ENCODE measurements around the gene NCOA1.

The NCOA1 gene

GRCh38 chr2:24490181-24490689 lies 819 bp upstream of the NCOA1 start:
- H3K27me3 ChIP-seq (ENCODE audit: control insufficient read depth in 3 of 3, insufficient read depth in 3 of 3, low read depth in 1 of 3, low read length in 3 of 3): no peaks in the 10 kb centered on the region
- H3K18ac ChIP-seq (ENCODE audit: low read length): no peak overlapping the region
- H3K36me3 ChIP-seq (replicated peaks in 1 of 2; ENCODE audit: control insufficient read depth in 2 of 2, insufficient read depth in 2 of 2, low read length in 2 of 2): no peaks in the 10 kb centered on the region
- no peak overlapping the region for H2BK12ac ChIP-seq (ENCODE audit: low read length)
- H3K4me1 ChIP-seq (ENCODE audit: control insufficient read depth in 2 of 2, insufficient read depth in 1 of 2, low read depth in 1 of 2, low read length in 2 of 2): peaks cover 11 to 13% of the 10 kb centered on the region in 2 donors
- peak overlapping the region; percentile 55 for H3K4me2 ChIP-seq (ENCODE audit: insufficient read depth, low read length, poor library complexity, severe bottlenecking)
- H2BK15ac ChIP-seq (ENCODE audit: low read length): no peak overlapping the region
- H2AK5ac ChIP-seq (ENCODE audit: low read depth, low read length): no peak overlapping the region
- no peak overlapping the region for H3K14ac ChIP-seq (ENCODE audit: low read length)
- peak overlapping the region; percentile 82 to 87 for H3K4me3 ChIP-seq (ENCODE audit: low read length in 2 of 2)
- peak overlapping the region; percentile 97 for H3K27ac ChIP-seq (replicated peaks; ENCODE audit: low read length)
- H3K4ac ChIP-seq (ENCODE audit: low read length): no peak overlapping the region
- no CpG with 5 or more reads among the region's 12 CpGs for WGBS, 2 donors (ENCODE audit: extremely low coverage in 2 of 2, insufficient read length in 2 of 2, insufficient replicate concordance in 1 of 2)
- peaks cover 2% of the 10 kb centered on the region for H3K79me1 ChIP-seq (ENCODE audit: low read depth, low read length)
- H4K91ac ChIP-seq (ENCODE audit: low read depth, low read length, poor library complexity): no peak overlapping the region
- no peak overlapping the region for H3K9ac ChIP-seq (ENCODE audit: low read depth, low read length, poor library complexity)
- no peaks in the 10 kb centered on the region for H3K9me3 ChIP-seq (replicated peaks in 1 of 2; ENCODE audit: control insufficient read depth in 2 of 2, insufficient read depth in 1 of 2, low read depth in 1 of 2, low read length in 2 of 2)
- H2AFZ ChIP-seq (ENCODE audit: low read length): peak overlapping the region; percentile 94
- no peak overlapping the region for H2BK120ac ChIP-seq (ENCODE audit: low read depth, low read length)
- no peak overlapping the region for H3K23ac ChIP-seq (ENCODE audit: low read depth, low read length, poor library complexity)
- no peak overlapping the region for H4K8ac ChIP-seq (ENCODE audit: low read depth, low read length)
- no peak overlapping the region for H2BK5ac ChIP-seq (ENCODE audit: low read length)
- DNase-seq (ENCODE audit: low spot score): peak; percentile 20

GRCh38 chr2:24491542-24492420 lies 727 bp downstream of the NCOA1 start:
- Histone ChIP-seq H4K8ac (ENCODE audit: low read depth, low read length) (no peak overlapping the region), H3K4me2 (ENCODE audit: insufficient read depth, low read length, poor library complexity, severe bottlenecking) (peak overlapping the region; percentile 92), H3K9ac (ENCODE audit: low read depth, low read length, poor library complexity) (peak overlapping the region; percentile 73), H3K14ac (ENCODE audit: low read length) (no peak overlapping the region), H4K91ac (ENCODE audit: low read depth, low read length, poor library complexity) (no peak overlapping the region), H3K23ac (ENCODE audit: low read depth, low read length, poor library complexity) (peak overlapping the region; percentile 94), H2BK15ac (ENCODE audit: low read length) (no peak overlapping the region), H3K18ac (ENCODE audit: low read length) (peak overlapping the region; percentile 100), H2AK5ac (ENCODE audit: low read depth, low read length) (no peak overlapping the region), H2BK12ac (ENCODE audit: low read length) (no peak overlapping the region), H3K27ac (replicated peaks; ENCODE audit: low read length) (peak overlapping the region; percentile 97), H3K4me1 (ENCODE audit: control insufficient read depth in 2 of 2, insufficient read depth in 1 of 2, low read depth in 1 of 2, low read length in 2 of 2) (peaks cover 11 to 13% of the 10 kb centered on the region in 2 donors), H3K4ac (ENCODE audit: low read length) (no peak overlapping the region), H3K27me3 (ENCODE audit: control insufficient read depth in 3 of 3, insufficient read depth in 3 of 3, low read depth in 1 of 3, low read length in 3 of 3) (no peaks in the 10 kb centered on the region), H2BK120ac (ENCODE audit: low read depth, low read length) (peak overlapping the region; percentile 63), H3K4me3 (ENCODE audit: low read length in 2 of 2) (peak overlapping the region; percentile 87 to 97), H3K36me3 (replicated peaks in 1 of 2; ENCODE audit: control insufficient read depth in 2 of 2, insufficient read depth in 2 of 2, low read length in 2 of 2) (no peaks in the 10 kb centered on the region), H2BK5ac (ENCODE audit: low read length) (peak overlapping the region; percentile 93), H3K79me1 (ENCODE audit: low read depth, low read length) (peaks cover 2% of the 10 kb centered on the region), H3K9me3 (replicated peaks in 1 of 2; ENCODE audit: control insufficient read depth in 2 of 2, insufficient read depth in 1 of 2, low read depth in 1 of 2, low read length in 2 of 2) (no peaks in the 10 kb centered on the region), H2AFZ (ENCODE audit: low read length) (peak overlapping the region; percentile 94)
- DNase-seq (ENCODE audit: low spot score): peak; percentile 46
- no CpG with 5 or more reads among the region's 100 CpGs for WGBS, 2 donors (ENCODE audit: extremely low coverage in 2 of 2, insufficient read length in 2 of 2, insufficient replicate concordance in 1 of 2)

- no CpG with 5 or more reads among the region's 16 CpGs for WGBS, 2 donors (ENCODE audit: extremely low coverage in 2 of 2, insufficient read length in 2 of 2, insufficient replicate concordance in 1 of 2)
- H3K36me3 ChIP-seq (replicated peaks in 1 of 2; ENCODE audit: control insufficient read depth in 2 of 2, insufficient read depth in 2 of 2, low read length in 2 of 2): no peaks in the 10 kb centered on the region
- no peak overlapping the region for H2BK120ac ChIP-seq (ENCODE audit: low read depth, low read length)
- peak overlapping the region; percentile 87 to 97 for H3K4me3 ChIP-seq (ENCODE audit: low read length in 2 of 2)
- H3K23ac ChIP-seq (ENCODE audit: low read depth, low read length, poor library complexity): no peak overlapping the region
- H2AK5ac ChIP-seq (ENCODE audit: low read depth, low read length): no peak overlapping the region
- H3K9me3 ChIP-seq (replicated peaks in 1 of 2; ENCODE audit: control insufficient read depth in 2 of 2, insufficient read depth in 1 of 2, low read depth in 1 of 2, low read length in 2 of 2): no peaks in the 10 kb centered on the region
- H3K14ac ChIP-seq (ENCODE audit: low read length): no peak overlapping the region
- no peak overlapping the region for H3K9ac ChIP-seq (ENCODE audit: low read depth, low read length, poor library complexity)
- no peak overlapping the region for H3K27ac ChIP-seq (replicated peaks; ENCODE audit: low read length)
- peak overlapping the region; percentile 92 for H3K4me2 ChIP-seq (ENCODE audit: insufficient read depth, low read length, poor library complexity, severe bottlenecking)
- peaks cover 11 to 13% of the 10 kb centered on the region in 2 donors for H3K4me1 ChIP-seq (ENCODE audit: control insufficient read depth in 2 of 2, insufficient read depth in 1 of 2, low read depth in 1 of 2, low read length in 2 of 2)
- no peak overlapping the region for H4K8ac ChIP-seq (ENCODE audit: low read depth, low read length)
- no peak overlapping the region for H3K4ac ChIP-seq (ENCODE audit: low read length)
- no peak overlapping the region for H2BK15ac ChIP-seq (ENCODE audit: low read length)
- H2BK5ac ChIP-seq (ENCODE audit: low read length): no peak overlapping the region
- H2BK12ac ChIP-seq (ENCODE audit: low read length): no peak overlapping the region
- peak; percentile 20 for DNase-seq (ENCODE audit: low spot score)
- H2AFZ ChIP-seq (ENCODE audit: low read length): peak overlapping the region; percentile 94
- peaks cover 2% of the 10 kb centered on the region for H3K79me1 ChIP-seq (ENCODE audit: low read depth, low read length)
- no peaks in the 10 kb centered on the region for H3K27me3 ChIP-seq (ENCODE audit: control insufficient read depth in 3 of 3, insufficient read depth in 3 of 3, low read depth in 1 of 3, low read length in 3 of 3)
- no peak overlapping the region for H4K91ac ChIP-seq (ENCODE audit: low read depth, low read length, poor library complexity)
- no peak overlapping the region for H3K18ac ChIP-seq (ENCODE audit: low read length)
These were observed 1.6 kb downstream of the NCOA1 start for GRCh38 chr2:24492421-24493279.
